ENCODE data around the gene TPM3. TPM values are rescaled to one million over a fixed set of nuclear protein-coding genes. Genes with fewer than 3 reads are reported as not detected.
A peak's percentile ranks its signal among the peaks of the same experiment; 100 is the strongest.
"Not testable (repeated sequence)": the region's sequence is repeated elsewhere in the genome, so short reads cannot be mapped to it uniquely, and the experiment has no call there.

The TPM3 gene
- polyA plus RNA-seq, 1 donor = 319 TPM

DNA sequence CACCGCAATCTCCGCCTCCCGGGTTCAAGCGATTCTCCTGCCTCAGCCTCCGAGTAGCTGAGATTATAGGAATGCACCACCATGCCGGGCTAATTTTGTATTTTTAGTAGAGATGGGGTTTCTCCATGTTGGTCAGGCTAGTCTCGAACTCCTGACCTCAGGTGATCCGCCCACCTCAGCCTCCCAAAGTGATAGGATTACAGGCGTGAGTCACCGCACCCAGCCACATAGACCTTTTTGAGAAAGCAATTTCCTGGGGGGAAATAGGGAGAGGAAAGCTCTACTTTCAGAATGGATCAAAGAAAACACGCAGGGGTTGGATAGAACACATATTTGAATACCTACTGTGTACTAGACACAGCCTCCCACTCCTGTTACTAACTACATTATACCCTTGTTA is 13.9 kb upstream of the TPM3 start:
- DNase-seq = not testable (repeated sequence)

DNA sequence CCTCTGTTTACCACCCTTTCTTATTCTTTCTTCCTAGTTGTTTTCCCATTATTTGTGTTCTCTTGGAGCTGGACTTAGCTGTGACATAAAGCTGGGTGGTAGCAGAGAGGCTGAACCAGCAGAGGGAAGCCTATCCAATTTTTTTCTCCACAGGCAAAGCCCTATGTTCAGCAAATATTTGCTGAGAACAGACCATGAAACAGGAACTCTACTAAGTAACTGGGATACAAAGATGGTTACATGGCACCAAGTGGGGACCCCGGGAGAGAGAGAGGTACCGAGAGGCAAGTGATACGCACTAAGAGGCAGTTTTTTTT is 7.6 kb upstream of the TPM3 start:
- no peak for DNase-seq

GRCh38 chr1:154198756-154199562 is 7.1 kb upstream of the TPM3 start:
- DNase-seq = peak; percentile 61

- no peak for DNase-seq
These were observed 1.9 kb upstream of the TPM3 start for GRCh38 chr1:154193821-154194220.

DNA sequence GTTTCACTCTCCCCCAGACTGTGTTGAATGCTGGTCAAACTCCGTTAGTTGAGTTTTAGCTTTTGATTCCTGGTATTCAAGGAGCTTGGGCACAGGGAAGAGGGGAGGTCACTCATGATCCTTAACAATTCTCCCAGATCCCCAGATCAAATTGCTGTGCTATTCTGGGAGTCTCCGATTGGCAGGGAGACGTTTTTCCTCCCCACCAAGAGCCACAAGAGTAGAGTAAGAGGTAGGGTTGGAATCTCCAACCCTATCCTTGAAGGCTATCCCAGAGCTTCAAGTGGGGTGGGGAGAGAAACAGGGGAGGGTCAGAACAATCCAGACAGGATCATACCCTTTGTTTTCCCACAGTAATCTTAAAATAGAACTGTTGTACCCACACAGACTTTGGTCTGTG is 576 bp upstream of the TPM3 start:
- no peak for DNase-seq

- DNase-seq = no peak
These were observed 1.4 kb downstream of the TPM3 start for GRCh38 chr1:154190550-154190949.

- DNase-seq = no peak
These were observed 4.9 kb downstream of the TPM3 start for GRCh38 chr1:154186852-154187501.

- no peak for DNase-seq
These were observed 5.7 kb downstream of the TPM3 start for GRCh38 chr1:154186177-154186576.

DNA sequence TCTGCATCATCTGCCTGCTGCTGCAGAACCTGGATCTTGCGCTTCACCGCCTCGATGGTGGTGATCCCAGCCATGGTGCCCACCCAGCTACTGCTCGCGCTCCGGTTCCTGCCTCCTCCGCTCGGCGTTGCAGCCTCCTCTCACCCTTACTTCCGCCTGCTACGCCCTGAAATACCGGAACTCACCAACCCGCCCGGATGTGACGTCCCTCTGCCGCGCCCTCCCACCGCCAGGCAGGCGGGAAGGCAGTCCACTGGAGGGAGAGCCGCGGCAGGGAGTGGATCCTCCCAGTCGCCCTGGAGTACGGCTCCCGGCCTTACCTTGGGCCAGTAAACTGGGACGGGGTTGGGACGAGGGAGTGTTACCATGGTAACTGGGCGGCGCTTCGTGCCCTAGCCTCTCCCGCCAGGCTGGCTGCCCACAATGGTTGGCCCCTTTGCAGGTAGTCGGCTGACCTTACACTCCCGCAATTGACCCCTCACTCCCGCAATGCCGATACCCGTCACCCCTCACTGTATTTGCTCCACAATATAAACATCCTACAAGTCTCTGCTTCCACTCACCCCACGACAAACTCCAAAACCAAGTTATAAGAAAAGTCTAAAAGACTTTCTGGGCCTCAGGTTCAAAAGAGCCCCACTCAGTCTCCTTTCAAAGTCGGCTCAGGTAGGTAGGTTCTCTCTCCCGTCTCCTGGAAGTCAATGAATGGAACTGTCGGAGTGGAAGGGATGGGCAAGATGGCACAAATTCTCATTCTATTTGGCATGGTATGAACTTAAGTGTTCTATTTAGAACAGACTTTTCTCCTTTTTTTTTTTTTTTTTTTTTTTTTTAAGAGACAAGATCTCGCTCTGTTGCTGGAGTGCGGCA is 8.6 kb downstream of the TPM3 start:
- peak; percentile 93 for DNase-seq

DNA sequence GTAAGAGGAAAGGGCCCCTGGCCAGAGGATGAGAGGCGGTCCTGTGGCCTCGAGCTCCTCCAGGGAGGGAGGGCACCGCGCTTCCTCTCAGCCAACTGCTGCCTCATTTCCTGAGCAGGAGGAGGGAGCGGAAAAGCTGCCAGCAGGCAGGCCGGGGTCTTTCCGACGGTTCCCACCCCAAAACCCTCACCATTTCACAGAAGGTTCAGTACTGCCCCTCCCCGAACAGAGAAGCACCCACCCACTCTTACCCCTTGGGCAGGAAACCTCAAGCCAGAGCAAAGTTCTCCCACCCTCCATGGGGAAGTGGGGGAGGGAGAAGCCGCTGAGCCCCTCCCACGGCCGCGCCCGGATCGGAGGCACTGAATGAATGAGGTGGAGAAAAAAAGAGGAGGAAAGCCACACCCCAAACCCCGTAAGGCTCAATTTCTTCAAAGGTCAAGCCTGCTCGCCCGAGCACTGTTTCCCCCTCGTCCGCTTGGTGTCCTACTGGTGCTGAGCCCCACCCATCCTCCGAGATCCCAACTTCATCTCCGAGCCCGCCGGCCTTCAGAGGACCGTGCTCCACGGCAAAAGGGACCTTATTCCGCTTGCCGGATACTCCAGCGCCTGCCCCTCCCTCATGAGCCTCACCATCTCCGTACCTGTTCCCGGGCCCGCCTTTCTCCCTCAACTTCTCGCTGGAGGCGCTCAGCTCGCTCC is 9.4 kb downstream of the TPM3 start:
- peak; percentile 52 for DNase-seq

GRCh38 chr1:154181944-154182343 is 10.0 kb downstream of the TPM3 start:
- DNase-seq = no peak

GRCh38 chr1:154179946-154180687 is 11.8 kb downstream of the TPM3 start:
- no peak for DNase-seq

DNA sequence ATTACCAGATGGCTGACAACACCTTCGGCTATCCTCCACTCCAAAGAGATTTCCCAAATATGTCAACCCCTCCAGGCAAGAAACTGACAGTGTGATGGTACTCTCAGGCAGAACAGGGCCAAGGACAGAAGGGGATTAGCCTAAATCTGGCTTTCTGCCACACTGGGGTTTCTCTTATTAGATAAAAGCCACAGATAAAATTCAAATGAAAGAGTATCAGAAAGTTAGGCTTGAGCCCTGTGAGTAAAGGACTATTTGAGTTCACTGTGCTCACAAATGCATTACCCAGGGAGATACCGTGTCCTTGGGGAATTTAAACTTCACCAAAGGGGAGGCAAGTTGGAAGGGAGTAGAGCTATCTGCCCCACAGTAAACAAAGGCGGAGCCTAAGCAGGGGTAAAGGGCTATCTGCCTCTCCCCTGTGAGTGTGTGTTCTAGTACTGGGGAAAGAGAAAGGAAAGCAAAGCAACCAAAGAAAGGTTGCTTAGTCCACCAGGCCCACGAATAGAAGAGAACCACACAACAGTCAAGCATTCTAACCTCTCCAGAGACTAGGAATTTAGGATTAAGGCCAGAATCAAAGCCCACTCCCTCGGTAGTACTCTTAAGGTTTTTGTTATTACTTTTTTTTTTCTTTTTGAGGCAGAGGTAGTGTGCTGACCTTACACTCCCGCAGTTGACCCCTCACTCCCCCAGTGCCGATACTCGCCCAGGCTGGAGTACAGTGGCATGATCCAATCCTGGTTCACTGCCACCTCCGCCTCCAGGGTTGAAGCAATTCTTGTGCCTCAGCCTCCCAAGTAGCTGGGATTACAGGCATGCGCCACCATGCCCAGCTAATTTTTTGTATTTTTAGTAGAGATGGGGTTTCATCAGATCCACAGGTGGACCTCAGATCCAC is 12.7 kb downstream of the TPM3 start:
- DNase-seq = no peak

- DNase-seq = no peak
These were observed 13.9 kb downstream of the TPM3 start for GRCh38 chr1:154178013-154178412.

GRCh38 chr1:154176337-154176736 is 15.6 kb downstream of the TPM3 start:
- peak; percentile 57 for DNase-seq

GRCh38 chr1:154174654-154175053 is 17.2 kb downstream of the TPM3 start:
- no peak for DNase-seq

GRCh38 chr1:154171880-154172279 is 20.0 kb downstream of the TPM3 start:
- DNase-seq = no peak

GRCh38 chr1:154171223-154171583 is 20.7 kb downstream of the TPM3 start:
- no peak for DNase-seq

DNA sequence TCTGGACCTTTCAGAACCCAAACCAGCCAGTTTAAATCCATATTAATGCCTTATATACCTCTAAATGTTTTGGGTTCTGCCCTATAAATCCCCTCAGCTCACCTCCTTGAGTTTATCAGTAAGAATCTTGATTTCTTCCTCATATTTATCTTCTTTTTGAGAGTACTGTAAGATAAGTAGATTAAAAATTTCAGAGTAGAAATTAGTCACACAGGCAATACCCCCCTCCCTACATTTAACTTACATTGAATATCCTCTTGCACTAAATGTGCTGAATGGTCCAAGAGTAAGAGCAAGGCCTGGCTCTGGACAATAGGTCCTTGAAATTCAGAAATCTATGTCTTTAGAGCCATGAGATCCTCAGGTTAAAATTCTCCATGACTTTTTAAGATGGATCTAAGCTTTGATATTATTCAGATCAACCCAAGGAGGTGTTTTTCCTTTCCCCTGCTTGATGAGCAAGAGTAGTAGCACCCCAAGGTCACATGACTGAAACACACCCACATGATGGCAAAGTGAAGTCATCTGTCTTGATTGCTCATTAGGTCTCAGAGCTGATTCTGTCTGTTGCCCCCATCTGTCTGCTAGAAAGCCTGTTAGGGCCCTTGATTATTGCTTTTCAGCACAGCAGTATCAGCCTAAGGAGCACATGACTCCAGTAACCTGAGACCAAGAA is 21.2 kb downstream of the TPM3 start:
- DNase-seq = no peak

DNA sequence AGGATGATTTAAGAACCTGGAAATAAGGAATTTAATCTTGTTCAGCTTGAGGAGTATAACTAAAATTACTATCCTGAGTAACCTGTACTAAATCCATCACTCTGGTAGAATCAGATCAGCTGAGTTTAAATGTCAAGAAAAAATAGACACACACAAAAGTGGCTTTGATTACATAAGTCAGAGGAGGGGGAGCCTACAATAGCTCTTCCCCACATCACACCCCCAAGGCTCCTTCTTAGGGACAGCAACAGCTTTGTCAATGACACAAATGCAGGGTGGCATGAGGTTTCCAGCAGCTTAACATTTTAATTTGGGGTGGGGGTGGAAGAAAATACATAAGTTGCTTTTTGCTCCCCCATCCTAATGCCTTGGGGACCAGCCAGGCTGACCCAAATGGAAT is 24.4 kb downstream of the TPM3 start:
- DNase-seq = no peak
